Renal cortex interstitium (tissue), 11 donors: ENCODE measurements around the gene PAAF1. TPM values are rescaled to one million over a fixed set of nuclear protein-coding genes. Genes with fewer than 3 reads are reported as not detected.
A peak's percentile ranks its signal among the peaks of the same experiment; 100 is the strongest.
"Not testable (repeated sequence)": the region's sequence is repeated elsewhere in the genome, so short reads cannot be mapped to it uniquely, and the experiment has no call there.

Experiments used
- DNase-seq, 11 donors: peaks; one replicate each; pipeline ENCODE4 v3.0.0-alpha.2; 2013; ENCODE audit warnings: low read depth in 9 of 11, low spot score in 4 of 11; ENCODE audit errors: extremely low read depth in 1 of 11
- polyA plus RNA-seq, 3 donors: library from polyadenylated mRNA; unstranded; fragments of 120-200 nt; gene quantifications; one replicate each; pipeline ENCODE4 v1.2.1, GENCODE V29; 2013; ENCODE audit not compliant: insufficient read length in 3 of 3

PAAF1 gene
- polyA plus RNA-seq, 3 donors: 32.9 to 39.7 (median 36.0) TPM

GRCh38 chr11:73931951-73932350 is 55.2 kb downstream of the PAAF1 start:
- no peak for DNase-seq

GRCh38 chr11:73932781-73933180 is 56.0 kb downstream of the PAAF1 start:
- no peak for DNase-seq

GRCh38 chr11:73936047-73936446 is 59.2 kb downstream of the PAAF1 start:
- DNase-seq: not testable (repeated sequence)

GRCh38 chr11:73939096-73939495 is 62.3 kb downstream of the PAAF1 start:
- no peak for DNase-seq

GRCh38 chr11:73940801-73941570 is 64.2 kb downstream of the PAAF1 start:
- no peak for DNase-seq

- no peak for DNase-seq
Measured at GRCh38 chr11:73942010-73942409, 65.2 kb downstream of the PAAF1 start.

- no peak for DNase-seq
Measured at GRCh38 chr11:73944085-73944484, 67.3 kb downstream of the PAAF1 start.

GRCh38 chr11:73944901-73945300 is 68.1 kb downstream of the PAAF1 start:
- no peak for DNase-seq

- no peak for DNase-seq
Measured at GRCh38 chr11:73945396-73945795, 68.6 kb downstream of the PAAF1 start.

GRCh38 chr11:73946798-73947458 is 70.1 kb downstream of the PAAF1 start:
- no peak for DNase-seq

GRCh38 chr11:73949246-73949645 is 72.4 kb downstream of the PAAF1 start:
- no peak for DNase-seq

GRCh38 chr11:73949912-73950311 is 73.1 kb downstream of the PAAF1 start:
- no peak for DNase-seq

GRCh38 chr11:73950869-73951710 is 74.3 kb downstream of the PAAF1 start, which contains the start of gene DNAJB13:
Gene DNAJB13, plus strand, starts transcription at chr11:73951026. Its CDS starts 44 bp downstream, at chr11:73951070.
- peak in 7 of 11 donors; percentile 20 to 50 (median 39) for DNase-seq

- DNase-seq: no peak
Measured at GRCh38 chr11:73951797-73952196, 75.0 kb downstream of the PAAF1 start.

- DNase-seq: no peak
Measured at GRCh38 chr11:73956876-73957653, 80.3 kb downstream of the PAAF1 start.

GRCh38 chr11:73957654-73958361 is 81.0 kb downstream of the PAAF1 start:
- no peak for DNase-seq

GRCh38 chr11:73958521-73959141 is 81.8 kb downstream of the PAAF1 start:
- no peak for DNase-seq

- no peak for DNase-seq
Measured at GRCh38 chr11:73961321-73961720, 84.5 kb downstream of the PAAF1 start.
